ENCODE measurements around the gene AAMDC.
"Not testable (repeated sequence)": the region's sequence is repeated elsewhere in the genome, so short reads cannot be mapped to it uniquely, and the experiment has no call there.

The AAMDC gene

GRCh38 chr11:77821349-77821851 is 456 bp downstream of the AAMDC start:
- DNase-seq (ENCODE audit: low read depth in 2 of 2) = no peak

GRCh38 chr11:77822126-77822525 is 1.2 kb downstream of the AAMDC start:
- not testable (repeated sequence) for DNase-seq (ENCODE audit: low read depth in 2 of 2)

GRCh38 chr11:77823775-77824174 is 2.8 kb downstream of the AAMDC start:
- no peak for DNase-seq (ENCODE audit: low read depth in 2 of 2)

- DNase-seq (ENCODE audit: low read depth in 2 of 2) = no peak
These were observed 8.0 kb downstream of the AAMDC start for GRCh38 chr11:77828926-77829325.

GRCh38 chr11:77833302-77833701 is 12.4 kb downstream of the AAMDC start:
- DNase-seq (ENCODE audit: low read depth in 2 of 2) = no peak

GRCh38 chr11:77842441-77843121 is 21.6 kb downstream of the AAMDC start:
- DNase-seq (ENCODE audit: low read depth in 2 of 2) = no peak

- DNase-seq (ENCODE audit: low read depth in 2 of 2) = not testable (repeated sequence)
These were observed 22.8 kb downstream of the AAMDC start for GRCh38 chr11:77843700-77844099.

GRCh38 chr11:77851503-77851902 is 30.6 kb downstream of the AAMDC start:
- DNase-seq (ENCODE audit: low read depth in 2 of 2) = no peak

- no peak for DNase-seq (ENCODE audit: low read depth in 2 of 2)
These were observed 33.9 kb downstream of the AAMDC start for GRCh38 chr11:77854838-77855237.

GRCh38 chr11:77857906-77858457 is 37.0 kb downstream of the AAMDC start:
- not testable (repeated sequence) for DNase-seq (ENCODE audit: low read depth in 2 of 2)

GRCh38 chr11:77861444-77861843 is 40.5 kb downstream of the AAMDC start:
- DNase-seq (ENCODE audit: low read depth in 2 of 2) = not testable (repeated sequence)

GRCh38 chr11:77865805-77866204 is 44.9 kb downstream of the AAMDC start:
- no peak for DNase-seq (ENCODE audit: low read depth in 2 of 2)

- DNase-seq (ENCODE audit: low read depth in 2 of 2) = no peak
These were observed 45.4 kb downstream of the AAMDC start for GRCh38 chr11:77866336-77866735.

GRCh38 chr11:77868744-77869143 is 47.8 kb downstream of the AAMDC start:
- no peak for DNase-seq (ENCODE audit: low read depth in 2 of 2)

- DNase-seq (ENCODE audit: low read depth in 2 of 2) = no peak
These were observed 50.9 kb downstream of the AAMDC start for GRCh38 chr11:77871855-77872254.

GRCh38 chr11:77873345-77873744 is 52.4 kb downstream of the AAMDC start:
- DNase-seq (ENCODE audit: low read depth in 2 of 2) = no peak

GRCh38 chr11:77874206-77874605 is 53.3 kb downstream of the AAMDC start:
- DNase-seq (ENCODE audit: low read depth in 2 of 2) = no peak

- DNase-seq (ENCODE audit: low read depth in 2 of 2) = no peak
These were observed 55.1 kb downstream of the AAMDC start for GRCh38 chr11:77876045-77876444.

GRCh38 chr11:77878247-77878646 is 57.3 kb downstream of the AAMDC start:
- DNase-seq (ENCODE audit: low read depth in 2 of 2) = not testable (repeated sequence)

GRCh38 chr11:77879218-77879617 is 58.3 kb downstream of the AAMDC start:
- DNase-seq (ENCODE audit: low read depth in 2 of 2) = no peak

GRCh38 chr11:77882396-77882795 is 61.5 kb downstream of the AAMDC start:
- no peak for DNase-seq (ENCODE audit: low read depth in 2 of 2)

- no peak for DNase-seq (ENCODE audit: low read depth in 2 of 2)
These were observed 62.8 kb downstream of the AAMDC start for GRCh38 chr11:77883775-77884174.

- DNase-seq (ENCODE audit: low read depth in 2 of 2) = no peak
These were observed 63.4 kb downstream of the AAMDC start for GRCh38 chr11:77884186-77884828.

Data from stimulated activated CD8-positive, alpha-beta memory T cell treated with anti-CD3 and anti-CD28 coated beads, Interleukin-2, amount 100 ng/mL, for 48 hours (primary cell).